HepG2 (cell line): ENCODE data around the gene KLB. TPM values are rescaled to one million over a fixed set of nuclear protein-coding genes. Genes with fewer than 3 reads are reported as not detected.

Source experiments
- BRD4 ChIP-seq: sonication (generic); formaldehyde crosslinking; IDR thresholded peaks from 2 replicates; pipeline ENCODE4 v1.4.0; 2020; ENCODE audit warnings: missing genetic modification reagents
- EZH2 ChIP-seq: conservative IDR thresholded peaks from 2 replicates; pipeline ENCODE4 v1.6.1; 2012; ENCODE audit warnings: mild to moderate bottlenecking, low read depth, low read length, moderate library complexity
- FOXJ3 ChIP-seq: sonication (generic); formaldehyde crosslinking; IDR thresholded peaks from 2 replicates; pipeline ENCODE4 v1.4.0; 2020; ENCODE audit warnings: missing genetic modification reagents, mild to moderate bottlenecking, borderline replicate concordance
- FOXO1 ChIP-seq: sonication (generic); formaldehyde crosslinking; IDR thresholded peaks from 2 replicates; pipeline ENCODE4 v1.4.0; 2020; ENCODE audit warnings: missing genetic modification reagents
- IKZF5 ChIP-seq: IDR thresholded peaks from 2 replicates; pipeline ENCODE4 v1.6.1; 2018; ENCODE audit warnings: missing genetic modification reagents, mild to moderate bottlenecking, missing compliant biosample characterization
- MLXIP ChIP-seq: sonication (generic); formaldehyde crosslinking; IDR thresholded peaks from 2 replicates; pipeline ENCODE4 v1.9.0; 2021; ENCODE audit warnings: missing genetic modification reagents, borderline replicate concordance
- POLR2AphosphoS2 ChIP-seq: IDR thresholded peaks from 2 replicates; pipeline ENCODE4 v1.6.1; 2011; ENCODE audit warnings: low read depth, low read length, improper control_type of control experiment
- PRDM15 ChIP-seq: sonication (generic); formaldehyde crosslinking; IDR thresholded peaks from 2 replicates; pipeline ENCODE4 v1.4.0; 2020; ENCODE audit warnings: missing genetic modification reagents
- PRMT3 ChIP-seq: sonication (generic); formaldehyde crosslinking; IDR thresholded peaks from 2 replicates; pipeline ENCODE4 v1.8.1; 2022; ENCODE audit warnings: low read depth, mild to moderate bottlenecking, moderate library complexity, missing genetic modification reagents, borderline replicate concordance
- SNAPC2 ChIP-seq: sonication (generic); formaldehyde crosslinking; IDR thresholded peaks from 2 replicates; pipeline ENCODE4 v1.8.1; 2022; ENCODE audit warnings: mild to moderate bottlenecking, missing genetic modification reagents
- SP140L ChIP-seq: sonication (generic); formaldehyde crosslinking; IDR thresholded peaks from 2 replicates; pipeline ENCODE4 v1.4.0; 2020; ENCODE audit warnings: missing genetic modification reagents, borderline replicate concordance
- TBX2 ChIP-seq: sonication (generic); formaldehyde crosslinking; IDR thresholded peaks from 2 replicates; pipeline ENCODE4 v1.5.0; 2020; ENCODE audit warnings: missing genetic modification reagents, mild to moderate bottlenecking, borderline replicate concordance
- TFE3 ChIP-seq: IDR thresholded peaks from 2 replicates; pipeline ENCODE4 v1.6.1; 2016
- THRA ChIP-seq: sonication (generic); formaldehyde crosslinking; IDR thresholded peaks from 2 replicates; pipeline ENCODE4 v1.4.0; 2020; ENCODE audit warnings: missing genetic modification reagents, borderline replicate concordance
- ZMYM3 ChIP-seq: sonication (generic); formaldehyde crosslinking; IDR thresholded peaks from 2 replicates; pipeline ENCODE4 v1.5.1; 2020; ENCODE audit warnings: mild to moderate bottlenecking, missing genetic modification reagents
- ZNF12 ChIP-seq: sonication (generic); formaldehyde crosslinking; IDR thresholded peaks from 2 replicates; pipeline ENCODE4 v1.5.0; 2020; ENCODE audit warnings: missing genetic modification reagents
- ZNF7 ChIP-seq: IDR thresholded peaks from 2 replicates; pipeline ENCODE4 v1.6.1; 2016; ENCODE audit warnings: missing biosample characterization, missing genetic modification reagents
- polyA plus RNA-seq, 8 experiments: library from polyadenylated mRNA; depleted of rRNA in 3 of 8; stranded (reverse) in 7 of 8; unstranded in 1 of 8; fragments of >200 nt; fragmentation: Illumina TruSeq in 4 of 8; extraction: Trizol in 4 of 8; gene quantifications; 2 replicates each; pipeline versions ENCODE4 v1.2.1 to v1.2.3, GENCODE V29; 2011 to 2016; ENCODE audit warnings: low read depth in 4 of 8, missing spikeins in 1 of 8, mixed read lengths in 1 of 8; ENCODE audit not compliant: insufficient read depth in 1 of 8
- total RNA-seq, 5 experiments: library from RNA; depleted of rRNA; stranded (reverse); fragments of >200 nt; fragmentation: Illumina TruSeq; extraction: Trizol; gene quantifications; 2 replicates each; pipeline ENCODE4 v1.2.3, GENCODE V29; 2016; ENCODE audit warnings: low read depth in 1 of 5

The KLB gene
- total and polyA plus RNA-seq, 2 of the 13 experiments (the other 11 are each of a cell fraction or from before 2014, with no cell fraction given) = 25.3 to 82.0 TPM

GRCh38 chr4:39406763-39407583 is at the start of gene KLB (continued):
- no peak for TF ChIP-seq MLXIP
- peak; percentile 58; the same call in 1 of the 2 replicates for TF ChIP-seq ZNF12 (CRISPR knock-in tag)
- TF ChIP-seq SP140L (CRISPR knock-in tag) = no peak
- TF ChIP-seq IKZF5 (CRISPR knock-in tag) = peak; percentile 76
- TF ChIP-seq FOXO1 (CRISPR knock-in tag) = peak; percentile 58; the same call in 1 of the 2 replicates
- TF ChIP-seq SNAPC2 (CRISPR knock-in tag) = 0 out of 2 replicates have a peak, but pooled peaks have one; percentile 45
- TF ChIP-seq FOXJ3 = peak; percentile 64; the same call in 1 of the 2 replicates
- no peak for TF ChIP-seq EZH2
- TF ChIP-seq PRMT3 (CRISPR knock-in tag) = no peak
- TF ChIP-seq PRDM15 (CRISPR knock-in tag) = peak; percentile 40; the same call in 1 of the 2 replicates
- TF ChIP-seq ZMYM3 (CRISPR knock-in tag) = peak; percentile 71; the same call in 1 of the 2 replicates
- peak; percentile 79; the same call in 1 of the 2 replicates for TF ChIP-seq POLR2AphosphoS2
- peak; percentile 54 for TF ChIP-seq THRA (CRISPR knock-in tag)
- TF ChIP-seq TBX2 = peak; percentile 57; the same call in 1 of the 2 replicates
- TF ChIP-seq ZNF7 = peak; percentile 50; the same call in 1 of the 2 replicates
- 0 out of 2 replicates have a peak, but pooled peaks have one; percentile 38 for TF ChIP-seq BRD4 (CRISPR knock-in tag)
- TF ChIP-seq TFE3 = peak; percentile 78; the same call in 1 of the 2 replicates
